Measurements from ENCODE around the gene KIAA1614.

DNA sequence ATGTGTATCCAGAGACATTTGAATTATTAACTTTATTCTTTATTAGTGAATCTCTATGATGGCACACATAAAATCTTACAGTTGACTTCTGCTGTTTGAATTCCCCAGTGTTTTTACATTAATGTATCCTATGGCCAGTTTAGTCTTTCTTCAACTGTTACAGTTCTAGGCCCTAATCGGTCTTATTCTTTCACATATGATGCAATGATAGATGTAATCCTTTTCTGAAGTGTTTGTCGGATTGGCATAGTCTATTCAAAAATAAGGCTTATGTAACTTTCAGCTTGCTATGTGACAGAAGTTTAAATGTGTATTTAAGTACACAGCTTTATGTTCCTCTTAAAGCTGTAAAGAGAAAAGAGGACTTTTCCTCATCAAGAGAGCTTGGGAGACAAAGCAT is 26.4 kb upstream of the KIAA1614 start:
- TF ChIP-seq, protein P1, sequence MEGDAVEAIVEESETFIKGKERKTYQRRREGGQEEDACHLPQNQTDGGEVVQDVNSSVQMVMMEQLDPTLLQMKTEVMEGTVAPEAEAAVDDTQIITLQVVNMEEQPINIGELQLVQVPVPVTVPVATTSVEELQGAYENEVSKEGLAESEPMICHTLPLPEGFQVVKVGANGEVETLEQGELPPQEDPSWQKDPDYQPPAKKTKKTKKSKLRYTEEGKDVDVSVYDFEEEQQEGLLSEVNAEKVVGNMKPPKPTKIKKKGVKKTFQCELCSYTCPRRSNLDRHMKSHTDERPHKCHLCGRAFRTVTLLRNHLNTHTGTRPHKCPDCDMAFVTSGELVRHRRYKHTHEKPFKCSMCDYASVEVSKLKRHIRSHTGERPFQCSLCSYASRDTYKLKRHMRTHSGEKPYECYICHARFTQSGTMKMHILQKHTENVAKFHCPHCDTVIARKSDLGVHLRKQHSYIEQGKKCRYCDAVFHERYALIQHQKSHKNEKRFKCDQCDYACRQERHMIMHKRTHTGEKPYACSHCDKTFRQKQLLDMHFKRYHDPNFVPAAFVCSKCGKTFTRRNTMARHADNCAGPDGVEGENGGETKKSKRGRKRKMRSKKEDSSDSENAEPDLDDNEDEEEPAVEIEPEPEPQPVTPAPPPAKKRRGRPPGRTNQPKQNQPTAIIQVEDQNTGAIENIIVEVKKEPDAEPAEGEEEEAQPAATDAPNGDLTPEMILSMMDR (IDR thresholded peaks at IDR 0.05) = no peak
- no peak for TF ChIP-seq POLR2A (IDR thresholded peaks at IDR 0.05)
